Measurements from ENCODE around the gene ADAM10.

ADAM10 gene

DNA sequence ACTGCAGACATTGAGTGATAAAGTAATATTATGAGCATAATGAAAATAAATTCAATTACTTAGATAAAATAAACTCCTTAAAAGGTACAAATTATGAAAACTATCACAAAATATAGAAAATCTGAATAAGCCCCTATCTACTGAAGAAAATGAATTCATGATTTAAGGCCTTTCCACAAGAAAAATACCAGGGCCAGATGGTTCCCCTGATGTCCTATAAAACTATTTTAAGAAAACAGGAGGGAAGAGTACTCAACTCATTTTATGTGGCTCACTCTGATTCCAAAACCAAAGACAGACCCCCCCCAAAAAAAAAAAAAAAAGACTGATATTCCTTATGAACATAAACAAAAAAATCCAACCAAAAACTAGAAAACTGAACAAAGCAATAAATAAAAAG lies 59.9 kb downstream of the ADAM10 start:
- no peak for DNase-seq (ENCODE audit: low read depth, low spot score)
- no peak overlapping the region for H3K4me3 ChIP-seq (ENCODE audit: low read length)

DNA sequence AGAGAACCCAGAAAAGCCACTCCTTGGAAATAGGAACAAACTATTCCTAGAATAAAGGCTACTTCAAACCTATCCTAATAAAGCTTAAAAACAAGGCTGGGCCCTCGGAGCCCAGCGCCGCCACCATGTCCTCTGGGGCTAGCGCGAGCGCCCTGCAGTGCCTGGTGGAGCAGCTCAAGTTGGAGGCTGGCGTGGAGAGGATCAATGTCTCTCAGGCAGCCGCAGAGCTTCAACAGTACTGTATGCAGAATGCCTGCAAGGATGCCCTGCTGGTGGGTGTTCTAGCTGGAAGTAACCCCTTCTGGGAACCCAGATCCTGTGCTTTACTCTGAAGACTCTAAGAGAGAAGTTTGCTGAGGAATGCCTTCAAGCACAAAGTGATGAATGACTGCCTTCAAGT lies 63.2 kb downstream of the ADAM10 start:
- H3K4me3 ChIP-seq (ENCODE audit: low read length) = no peak overlapping the region
- DNase-seq (ENCODE audit: low read depth, low spot score) = no peak

DNA sequence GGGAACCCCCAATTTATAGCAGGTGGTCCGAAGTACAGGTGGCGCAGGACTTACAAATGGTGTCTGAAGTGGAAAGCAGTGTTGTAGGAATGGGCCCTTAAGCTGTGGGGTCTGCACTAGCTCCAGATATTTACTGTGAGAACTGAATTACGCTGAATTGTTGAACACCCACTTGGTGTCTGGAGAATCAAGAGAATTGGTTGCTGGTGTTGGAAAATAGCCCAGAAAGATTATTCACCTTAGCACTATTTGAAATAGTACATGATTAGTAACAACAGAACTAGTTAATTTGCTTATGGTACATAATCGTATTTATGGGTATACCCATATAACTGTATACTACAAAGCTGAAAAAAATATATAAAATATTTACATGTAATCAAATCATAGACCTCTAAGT lies 64.8 kb downstream of the ADAM10 start:
- no peak for DNase-seq (ENCODE audit: low read depth, low spot score)
- H3K4me3 ChIP-seq (ENCODE audit: low read length) = no peak overlapping the region

DNA sequence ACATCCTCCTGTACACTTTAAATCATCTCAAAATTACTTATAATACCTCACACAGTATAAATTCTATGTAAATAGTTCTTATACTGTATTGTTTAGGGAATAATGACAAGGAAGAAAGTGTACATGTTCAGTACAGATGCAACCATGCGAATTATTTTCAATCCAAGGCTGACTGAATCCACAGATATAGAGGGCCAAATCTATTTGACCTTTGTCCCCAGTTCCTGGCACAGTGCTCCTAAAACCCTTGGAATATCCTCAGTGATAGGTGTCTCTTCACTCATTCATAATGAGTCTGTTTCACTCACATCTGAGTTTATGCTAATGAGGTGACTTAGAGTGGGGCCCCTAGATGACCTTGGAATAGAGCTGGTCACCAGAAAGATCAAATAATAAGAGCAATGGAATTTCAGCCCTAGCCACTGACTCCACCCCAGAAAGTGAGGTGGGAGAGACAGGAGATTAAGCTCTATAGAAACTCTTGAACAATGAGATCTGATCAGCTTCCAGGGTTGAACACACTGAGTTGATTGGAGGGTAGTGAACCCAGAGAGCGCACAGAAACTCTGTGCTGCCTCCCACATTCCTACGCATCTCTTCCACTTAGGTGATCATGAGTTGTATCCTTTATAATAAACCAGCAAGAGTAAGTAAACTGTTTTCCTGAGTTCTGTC lies 65.3 kb downstream of the ADAM10 start:
- DNase-seq (ENCODE audit: low read depth, low spot score) = no peak
- H3K4me3 ChIP-seq (ENCODE audit: low read length) = no peak overlapping the region

DNA sequence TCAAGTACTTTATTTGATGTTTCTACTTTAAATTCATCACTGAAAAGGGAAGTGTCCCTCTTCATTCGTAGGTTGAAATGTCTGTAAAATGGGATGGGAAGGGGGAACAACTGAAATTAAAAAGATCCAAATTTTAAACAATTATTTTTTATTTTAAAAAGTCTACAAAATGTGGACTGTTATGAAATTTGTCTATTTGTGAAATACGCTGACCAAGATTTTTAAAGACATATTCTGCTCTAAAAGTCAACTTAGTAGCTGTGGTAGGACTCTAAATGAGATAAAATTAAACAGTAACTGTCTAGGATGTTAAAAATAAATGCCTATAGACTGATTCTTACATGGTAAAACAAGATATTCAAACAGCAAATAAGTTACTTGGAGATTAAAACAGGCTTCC lies 67.3 kb downstream of the ADAM10 start:
- no peak overlapping the region for H3K4me3 ChIP-seq (ENCODE audit: low read length)
- DNase-seq (ENCODE audit: low read depth, low spot score) = no peak

DNA sequence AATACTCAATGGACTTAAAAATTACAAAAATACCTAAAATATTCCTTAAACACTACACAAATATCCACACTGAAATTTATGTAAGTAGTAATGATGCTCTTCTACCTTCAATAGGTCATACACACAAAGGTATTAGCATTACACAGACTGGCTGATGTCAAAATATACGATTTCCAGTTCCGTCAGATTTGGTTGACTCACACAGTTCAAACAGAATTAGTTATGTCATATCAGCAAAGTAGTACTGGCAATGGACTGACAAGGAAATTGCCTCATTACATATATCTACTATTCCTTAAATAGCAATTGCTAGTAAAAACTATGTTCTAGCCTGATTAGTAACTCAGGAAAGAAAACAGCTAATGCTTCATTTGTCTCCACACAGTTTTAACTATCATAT lies 70.8 kb downstream of the ADAM10 start:
- no peak for DNase-seq (ENCODE audit: low read depth, low spot score)
- no peak overlapping the region for H3K4me3 ChIP-seq (ENCODE audit: low read length)

DNA sequence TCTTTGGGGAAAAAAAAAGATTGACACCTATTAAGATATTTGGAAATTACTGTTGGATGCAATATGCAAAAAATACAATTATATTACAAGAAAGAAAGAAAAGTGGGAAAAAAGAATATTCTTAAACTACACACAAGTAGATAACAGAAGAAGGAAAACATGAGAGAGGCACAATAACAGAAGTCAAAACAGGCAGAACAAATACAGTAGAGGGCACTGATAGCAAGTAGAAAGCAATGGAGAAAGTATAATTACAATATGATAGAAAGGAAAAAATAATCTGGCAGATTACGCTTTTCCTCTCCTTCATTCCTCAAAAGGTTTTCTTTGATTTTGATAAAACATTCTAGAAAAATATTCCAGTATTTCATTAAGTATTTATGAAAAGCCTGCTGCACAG lies 72.1 kb downstream of the ADAM10 start:
- DNase-seq (ENCODE audit: low read depth, low spot score) = no peak
- no peak overlapping the region for H3K4me3 ChIP-seq (ENCODE audit: low read length)

DNA sequence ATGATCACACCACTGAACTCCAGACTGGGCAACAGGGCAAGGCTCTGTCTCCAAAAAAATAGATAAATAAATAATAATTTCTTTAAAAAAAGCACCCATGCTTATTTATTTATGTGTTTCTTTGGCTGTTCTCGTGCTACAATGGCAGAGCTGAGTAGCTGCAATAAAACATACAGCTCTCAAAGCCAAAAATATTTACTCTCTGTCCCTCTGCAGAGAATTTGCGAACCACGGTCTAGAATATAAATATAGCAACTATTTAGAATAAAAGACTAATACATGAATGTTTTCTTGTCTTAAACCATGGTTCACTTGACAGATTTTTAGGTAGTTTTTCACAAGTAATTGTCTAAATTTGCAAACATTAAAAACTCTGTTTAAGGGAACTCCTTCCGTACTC lies 72.7 kb downstream of the ADAM10 start:
- no peak for DNase-seq (ENCODE audit: low read depth, low spot score)
- no peak overlapping the region for H3K4me3 ChIP-seq (ENCODE audit: low read length)

DNA sequence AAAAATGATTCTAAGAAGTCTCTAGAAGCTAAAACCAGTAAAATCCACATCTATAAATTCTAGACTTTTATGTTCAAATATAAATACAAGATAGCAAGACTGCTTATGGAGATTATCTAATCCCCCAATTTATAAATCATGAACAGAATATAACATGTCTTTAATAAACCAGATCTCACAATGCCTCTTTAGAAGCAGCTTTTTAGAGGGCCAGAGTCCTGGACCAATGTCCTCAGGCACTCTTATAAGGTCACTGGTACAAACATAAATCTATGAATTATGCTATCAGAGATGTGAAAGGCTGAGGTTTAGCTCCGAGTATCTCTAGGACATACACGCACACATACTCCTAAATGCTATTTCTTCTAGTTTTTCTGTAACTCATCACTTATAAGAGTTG lies 78.3 kb downstream of the ADAM10 start:
- no peak overlapping the region for H3K4me3 ChIP-seq (ENCODE audit: low read length)

DNA sequence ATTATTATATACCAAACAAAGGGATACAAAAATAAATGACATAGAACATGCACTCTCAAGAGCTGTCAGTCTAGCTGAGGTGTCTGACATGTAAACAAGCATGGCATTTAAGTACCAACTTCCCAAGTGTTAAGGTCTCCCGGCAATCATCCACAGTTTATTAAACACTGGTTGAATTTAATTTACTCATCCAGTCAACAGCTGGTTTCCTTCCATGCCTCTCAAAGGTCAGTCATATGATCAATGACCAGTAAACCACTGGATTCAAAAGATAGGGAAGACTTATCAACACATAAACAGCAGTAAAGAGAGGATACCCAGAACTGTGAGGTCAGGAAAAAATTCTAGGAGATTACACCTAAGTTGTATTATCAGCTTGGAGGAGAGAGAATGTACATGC lies 80.4 kb downstream of the ADAM10 start:
- no peak for DNase-seq (ENCODE audit: low read depth, low spot score)

More for the DNA sequence above, 78.3 kb downstream of the ADAM10 start:
- DNase-seq (ENCODE audit: low read depth, low spot score) = no peak

DNA sequence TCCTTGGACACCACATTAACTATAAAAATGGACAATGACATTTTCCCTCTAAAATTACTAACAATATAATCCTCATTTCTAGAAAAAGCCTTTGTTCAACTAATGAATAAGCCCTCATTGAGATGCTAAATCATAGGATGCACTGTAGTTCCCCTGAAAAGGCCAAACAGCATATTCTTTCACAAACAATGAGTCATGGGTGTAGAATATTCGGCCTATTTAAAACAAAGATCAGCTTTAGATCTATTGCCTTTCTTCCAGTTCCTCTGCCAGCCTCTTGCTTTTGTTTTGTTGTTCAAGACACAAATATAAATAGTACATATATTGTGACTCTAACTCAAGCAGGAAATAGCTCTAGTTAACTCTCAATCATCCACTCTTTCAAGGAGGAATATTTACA lies 82.5 kb downstream of the ADAM10 start:
- no peak overlapping the region for H3K4me3 ChIP-seq (ENCODE audit: low read length)
- DNase-seq (ENCODE audit: low read depth, low spot score) = no peak

More for the DNA sequence above, 80.4 kb downstream of the ADAM10 start:
- H3K4me3 ChIP-seq (ENCODE audit: low read length) = no peak overlapping the region

DNA sequence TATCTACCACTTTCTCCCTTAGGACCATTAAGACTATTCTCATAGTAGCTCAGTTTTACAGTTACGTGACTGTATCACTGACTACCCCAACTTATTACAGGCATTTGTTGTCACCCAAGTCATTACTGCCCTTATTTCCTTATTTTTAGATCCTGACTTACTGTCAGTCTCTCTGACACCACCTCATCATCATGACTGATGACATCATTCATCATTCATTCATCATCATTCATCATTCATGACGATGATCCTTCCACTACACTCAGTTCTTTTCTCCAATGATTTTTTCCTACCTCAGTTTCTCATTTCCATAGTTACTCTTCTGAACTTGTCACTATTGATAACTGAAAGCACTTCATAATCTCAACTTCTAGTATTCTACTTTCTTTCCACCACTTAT lies 83.8 kb downstream of the ADAM10 start:
- DNase-seq (ENCODE audit: low read depth, low spot score) = no peak
- no peak overlapping the region for H3K4me3 ChIP-seq (ENCODE audit: low read length)

DNA sequence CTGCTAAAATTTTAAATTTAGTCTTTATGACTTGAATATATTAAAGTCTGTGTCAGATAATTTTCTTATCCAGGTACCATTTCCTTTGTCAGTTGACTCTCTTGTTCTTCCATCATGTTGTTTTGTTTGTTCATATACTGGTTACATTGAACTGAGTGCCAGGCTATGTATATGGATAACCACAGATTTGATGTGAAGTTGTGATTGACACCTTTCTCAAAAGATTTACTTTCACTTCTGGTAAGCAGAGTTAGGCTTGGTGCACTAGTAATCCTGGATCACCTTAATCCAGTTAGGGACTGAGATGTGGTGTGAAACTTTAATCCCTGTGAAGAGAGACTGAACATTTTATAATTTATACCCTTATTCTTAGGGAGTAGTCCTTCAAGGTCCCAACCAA lies 99.4 kb downstream of the ADAM10 start:
- no peak for DNase-seq (ENCODE audit: low read depth, low spot score)
- H3K4me3 ChIP-seq (ENCODE audit: low read length) = no peak overlapping the region

DNA sequence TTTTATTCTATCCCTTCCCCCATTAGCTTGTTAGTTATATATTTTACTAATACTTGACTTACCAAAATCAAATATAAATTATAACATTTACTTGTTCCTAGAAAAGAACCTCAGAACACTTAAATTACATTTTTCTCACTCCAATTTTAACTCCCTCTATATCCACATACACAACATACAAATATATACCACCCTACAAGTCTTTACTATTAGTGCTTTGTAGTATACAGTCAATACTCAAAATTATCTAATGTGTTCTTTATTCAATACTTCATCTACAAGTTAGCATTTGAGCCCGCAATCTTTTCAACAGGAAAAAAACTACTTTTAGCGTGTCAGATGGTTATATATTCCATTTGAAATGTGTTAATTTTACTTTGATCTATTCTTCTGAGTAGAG lies 100.3 kb downstream of the ADAM10 start:
- DNase-seq (ENCODE audit: low read depth, low spot score) = no peak
- H3K4me3 ChIP-seq (ENCODE audit: low read length) = no peak overlapping the region

DNA sequence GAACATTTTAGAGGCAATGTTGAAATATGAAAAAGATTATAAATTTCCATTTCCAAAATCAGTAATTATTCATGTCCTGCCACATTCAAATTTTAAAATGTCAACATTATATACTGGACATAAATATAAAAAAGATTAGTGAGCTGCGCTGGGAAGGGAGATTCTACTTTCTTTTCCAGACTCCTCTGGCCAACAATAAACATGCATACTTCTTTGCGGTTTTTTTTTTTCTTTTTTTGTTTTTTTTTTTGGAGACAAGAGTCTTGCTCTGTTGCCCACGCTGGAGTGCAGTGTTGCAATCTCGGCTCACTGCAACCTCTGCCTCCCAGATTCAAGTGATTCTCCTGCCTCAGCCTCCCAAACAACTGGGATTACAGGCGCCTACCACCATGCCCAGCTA lies 105.5 kb downstream of the ADAM10 start:
- DNase-seq (ENCODE audit: low read depth, low spot score) = no peak

DNA sequence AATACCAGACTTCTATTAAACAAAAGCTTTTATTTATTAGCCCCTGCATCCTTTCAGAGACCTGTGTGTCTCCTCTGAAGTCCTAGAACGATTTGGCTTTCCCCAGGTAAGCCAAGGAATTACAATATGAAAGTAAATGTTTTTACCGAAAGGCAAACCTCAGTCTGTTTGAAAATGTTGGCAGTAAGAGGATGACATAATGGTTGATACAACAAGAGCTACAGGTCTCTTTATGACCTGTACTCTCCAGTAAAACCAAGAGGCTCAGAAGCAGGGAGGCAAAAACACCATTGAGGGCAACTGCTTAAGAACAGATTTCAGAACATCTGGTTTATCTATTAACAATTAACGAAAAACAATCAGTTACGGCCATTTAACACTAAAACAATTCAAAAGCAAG lies 107.8 kb downstream of the ADAM10 start:
- H3K4me3 ChIP-seq (ENCODE audit: low read length) = no peak overlapping the region
- no peak for DNase-seq (ENCODE audit: low read depth, low spot score)

More for the DNA sequence above, 105.5 kb downstream of the ADAM10 start:
- no peak overlapping the region for H3K4me3 ChIP-seq (ENCODE audit: low read length)

DNA sequence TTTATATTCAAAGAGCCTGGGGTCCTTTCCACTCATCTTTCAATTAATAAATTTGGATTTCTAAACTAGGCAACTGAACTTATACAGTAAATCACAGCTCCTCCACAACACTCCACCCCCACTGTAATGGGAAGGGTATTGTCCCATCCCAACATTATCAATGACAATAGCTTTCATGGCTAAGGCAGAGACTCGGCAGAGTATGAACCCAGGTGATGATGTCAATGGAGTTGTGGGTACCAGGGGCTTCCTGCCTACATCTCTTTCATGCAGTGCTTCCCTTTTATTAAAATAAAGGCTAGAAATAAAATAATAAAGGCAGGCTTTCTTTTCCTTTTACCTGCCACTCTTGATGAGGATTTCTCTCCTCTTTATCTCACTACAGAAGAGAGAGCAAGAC lies 109.5 kb downstream of the ADAM10 start:
- DNase-seq (ENCODE audit: low read depth, low spot score) = no peak
- H3K4me3 ChIP-seq (ENCODE audit: low read length) = no peak overlapping the region

DNA sequence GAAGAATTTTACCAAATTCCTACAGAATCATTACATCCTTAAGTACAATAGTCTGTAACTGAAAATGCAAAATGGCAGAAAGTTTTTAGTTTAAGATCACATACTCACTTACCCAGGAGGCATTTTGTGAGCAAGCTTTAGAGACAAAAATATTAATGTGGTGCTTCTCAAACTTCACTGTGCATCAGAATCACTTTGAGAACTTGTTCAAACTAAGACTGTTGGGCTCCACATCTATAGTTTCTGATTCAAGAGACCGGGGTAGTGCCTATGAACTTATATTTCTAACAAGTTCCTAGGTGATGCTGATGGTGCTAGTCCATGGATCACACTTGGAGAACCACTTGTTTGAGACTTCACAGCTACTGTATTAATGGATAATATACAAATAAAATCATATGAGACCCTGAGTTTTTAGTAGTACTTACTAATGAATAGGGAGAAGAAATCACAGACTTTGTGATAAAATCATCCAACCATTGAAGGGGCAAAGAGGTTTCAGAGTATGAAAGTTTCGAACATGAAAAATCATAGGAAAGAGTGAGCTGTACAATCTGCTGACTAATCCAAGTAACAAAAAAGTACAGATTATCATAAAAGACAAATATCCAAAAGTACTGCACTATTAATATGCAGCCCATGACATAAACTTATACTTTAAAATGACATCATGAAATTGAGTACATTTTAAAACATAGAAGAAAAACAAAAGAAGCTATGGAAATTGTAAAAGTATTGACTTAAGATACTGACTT lies 110.3 kb downstream of the ADAM10 start:
- no peak overlapping the region for H3K4me3 ChIP-seq (ENCODE audit: low read length)
- DNase-seq (ENCODE audit: low read depth, low spot score) = no peak

DNA sequence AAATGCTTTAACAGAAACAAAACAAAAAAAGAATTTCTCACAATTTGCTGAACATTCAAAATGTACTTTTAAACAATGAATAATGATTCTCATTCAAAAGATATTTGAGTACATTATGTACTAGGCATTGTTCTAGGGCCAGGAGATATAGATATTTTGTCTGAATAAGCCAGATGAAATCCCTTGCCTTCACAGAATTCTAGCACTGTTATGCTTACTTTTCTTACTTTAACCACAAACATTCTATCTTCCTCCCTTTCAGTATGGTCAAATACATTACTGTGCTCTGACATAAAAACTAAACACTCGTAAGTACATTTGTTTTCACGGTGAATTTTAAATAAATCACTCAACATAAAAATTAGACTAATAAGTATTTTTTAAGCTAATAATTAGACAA lies 116.7 kb downstream of the ADAM10 start:
- no peak overlapping the region for H3K4me3 ChIP-seq (ENCODE audit: low read length)
- no peak for DNase-seq (ENCODE audit: low read depth, low spot score)

DNA sequence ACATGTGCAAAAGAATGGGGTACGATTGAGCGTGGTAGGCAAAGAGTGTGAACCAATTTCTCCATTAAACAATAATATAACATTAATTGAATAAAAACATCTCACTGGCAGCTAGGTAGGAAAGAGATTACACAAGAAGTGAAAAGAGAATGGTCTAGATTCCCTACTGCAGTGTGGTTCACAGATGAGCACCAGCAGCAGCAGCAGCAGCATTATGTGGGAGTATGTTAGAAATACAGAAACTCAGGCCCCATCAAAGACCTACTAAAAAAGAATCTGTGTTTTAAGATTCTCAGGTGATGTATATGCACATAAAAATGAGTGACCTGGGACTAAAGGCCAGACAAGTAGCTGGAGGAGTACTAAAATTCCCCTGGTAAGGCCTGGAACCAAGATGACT lies 118.2 kb downstream of the ADAM10 start:
- DNase-seq (ENCODE audit: low read depth, low spot score) = no peak
- no peak overlapping the region for H3K4me3 ChIP-seq (ENCODE audit: low read length)

DNA sequence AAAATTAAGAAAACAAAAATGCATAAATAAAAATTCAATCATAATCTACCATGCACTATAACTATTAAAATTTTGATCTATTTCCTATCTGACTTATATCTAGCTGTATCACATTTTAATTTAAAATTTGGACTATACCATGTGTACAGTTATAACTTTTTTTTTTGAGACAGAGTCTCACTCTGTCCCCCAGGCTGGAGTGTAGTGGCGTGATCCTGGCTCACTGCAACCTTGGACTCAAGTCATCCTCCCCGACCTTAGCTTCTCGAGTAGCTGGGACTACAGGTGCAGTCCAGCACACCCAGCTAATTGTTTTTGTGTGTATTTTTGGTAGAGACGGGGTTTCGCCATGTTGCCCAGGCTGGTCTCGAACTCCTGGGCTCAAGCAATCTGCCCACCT lies 119.9 kb downstream of the ADAM10 start:
- H3K4me3 ChIP-seq (ENCODE audit: low read length) = no peak overlapping the region
- no peak for DNase-seq (ENCODE audit: low read depth, low spot score)

Measured in Jurkat, Clone E6-1 (cell line).